B cell (primary cell): ENCODE results near the gene S1PR5. TPM values are rescaled to one million over a fixed set of nuclear protein-coding genes. Genes with fewer than 3 reads are reported as not detected.

Experiments used
- ATAC-seq: fragments of 200-7000 bp; cut with Tn5 transposase; one replicate; pipeline ENCODE4 v1.10.0; 2021; ENCODE audit warnings: low read depth, mild to moderate bottlenecking, moderate number of reproducible peaks, moderate library complexity
- CTCF ChIA-PET: fragments of 350-600 bp; sonication (Branson Sonifier 250); formaldehyde crosslinking; loops from one replicate; lab custom pipeline; 2021; ENCODE audit warnings: antibody characterized with exemption, inconsistent platforms; lab: Charles Lee
- POLR2A ChIA-PET: fragments of 350-600 bp; sonication (Branson Sonifier 250); formaldehyde crosslinking; loops from one replicate; lab custom pipeline; 2021; ENCODE audit warnings: antibody characterized with exemption; lab: Charles Lee
- DNase-seq: peaks from one replicate; pipeline ENCODE4 v3.0.0; 2013
- H2AFZ ChIP-seq: 2 replicates; pipeline ENCODE4 v1.6.1; 2012; ENCODE audit warnings: mild to moderate bottlenecking, low read depth, low read length; ENCODE audit not compliant: insufficient read depth, poor library complexity, severe bottlenecking
- H3K27ac ChIP-seq, 2 donors: 1 replicate in 1 of 2; 2 replicates in 1 of 2; pipeline ENCODE4 v1.5.1; 2012 to 2013; ENCODE audit warnings: low read length in 2 of 2, mild to moderate bottlenecking in 2 of 2, moderate library complexity in 1 of 2
- H3K27me3 ChIP-seq, 4 experiments: fragments of 200-600 bp in 1 of 4; sonication (generic) in 1 of 4; replicated peaks in 1 of 4; 1 replicate in 2 of 4; 2 replicates in 2 of 4; pipeline versions ENCODE4 v1.6.1 to v1.7.0; 2013 to 2016; ENCODE audit warnings: low read length in 3 of 4, mild to moderate bottlenecking in 2 of 4, mixed read lengths in 1 of 4, moderate library complexity in 1 of 4; ENCODE audit not compliant: insufficient read depth in 4 of 4, control insufficient read depth in 3 of 4; ENCODE audit errors: control extremely low read depth in 1 of 4
- H3K36me3 ChIP-seq, 2 experiments: replicated peaks in 1 of 2; 1 replicate in 1 of 2; 2 replicates in 1 of 2; pipeline versions ENCODE4 v1.6.1 to v1.7.1; 2013; ENCODE audit warnings: low read length in 1 of 2; ENCODE audit not compliant: insufficient read depth in 2 of 2, control insufficient read depth in 1 of 2; ENCODE audit errors: control extremely low read depth in 1 of 2, extremely low read depth in 1 of 2
- H3K4me1 ChIP-seq, 2 donors: fragments of 200-600 bp in 1 of 2; sonication (generic) in 1 of 2; 1 replicate in 1 of 2; 2 replicates in 1 of 2; pipeline versions ENCODE4 v1.5.1 to v1.6.1; 2013 to 2017; ENCODE audit warnings: low read length in 2 of 2; ENCODE audit not compliant: control insufficient read depth in 2 of 2, insufficient read depth in 2 of 2
- H3K4me2 ChIP-seq: replicated peaks from 2 replicates; pipeline ENCODE3; 2012; ENCODE audit warnings: mild to moderate bottlenecking, low read depth, low read length; ENCODE audit not compliant: poor library complexity, severe bottlenecking
- H3K4me3 ChIP-seq, 5 experiments: fragments of 200-600 bp in 1 of 5; sonication (generic) in 1 of 5; 1 replicate in 3 of 5; 2 replicates in 2 of 5; pipeline versions ENCODE4 v1.5.1 to v1.7.0; 2011 to 2016; ENCODE audit warnings: low read length in 4 of 5, mild to moderate bottlenecking in 4 of 5, low read depth in 2 of 5, control low read depth in 1 of 5, moderate library complexity in 1 of 5; ENCODE audit not compliant: insufficient read depth in 1 of 5; ENCODE audit errors: control extremely low read depth in 1 of 5, extremely low read depth in 1 of 5
- H3K79me2 ChIP-seq: fragments of 200-600 bp; sonication (generic); one replicate; pipeline ENCODE4 v1.6.0; 2016; ENCODE audit warnings: low read length; ENCODE audit not compliant: control insufficient read depth, insufficient read depth
- H3K9ac ChIP-seq: fragments of 200-600 bp; sonication (generic); 2 replicates; pipeline ENCODE4 v1.6.1; 2017; ENCODE audit warnings: mild to moderate bottlenecking, low read length, moderate library complexity
- H3K9me3 ChIP-seq, 3 donors: one replicate each; pipeline versions ENCODE4 v1.6.1 to v1.7.1; 2013; ENCODE audit warnings: low read length in 2 of 3; ENCODE audit not compliant: control insufficient read depth in 2 of 3, insufficient read depth in 1 of 3; ENCODE audit errors: control extremely low read depth in 1 of 3
- H4K20me1 ChIP-seq: 2 replicates; pipeline ENCODE4 v1.6.0; 2012; ENCODE audit warnings: mild to moderate bottlenecking, low read length; ENCODE audit not compliant: insufficient read depth, control insufficient read depth, poor library complexity, severe bottlenecking
- H3K27ac Mint-ChIP-seq: one replicate; pipeline ENCODE4 v1.8.0; 2021; ENCODE audit warnings: mixed read lengths
- H3K27me3 Mint-ChIP-seq: one replicate; pipeline ENCODE4 v1.8.0; 2021; ENCODE audit warnings: mixed read lengths
- H3K4me1 Mint-ChIP-seq: one replicate; pipeline ENCODE4 v1.8.0; 2021; ENCODE audit warnings: mixed read lengths
- H3K4me3 Mint-ChIP-seq: one replicate; pipeline ENCODE4 v1.8.0; 2021; ENCODE audit warnings: mixed read lengths
- H3K9me3 Mint-ChIP-seq: one replicate; pipeline ENCODE4 v1.8.0; 2022; ENCODE audit warnings: mixed read lengths; ENCODE audit not compliant: insufficient read depth
- CTCF ChIP-seq: fragments of 200-600 bp; IDR thresholded peaks from one replicate; pipeline ENCODE4 v1.8.0; 2022; ENCODE audit warnings: antibody characterized with exemption, mild to moderate bottlenecking
- EZH2 ChIP-seq: IDR thresholded peaks from 2 replicates; pipeline ENCODE4 v1.6.1; 2012; ENCODE audit warnings: borderline replicate concordance, low read depth, mild to moderate bottlenecking, moderate library complexity, low read length; ENCODE audit not compliant: insufficient read depth, poor library complexity, severe bottlenecking
- whole genome bisulfite sequencing: methylation state at CpG from one replicate; pipeline ENCODE4 v1.1.5; 2013; ENCODE audit warnings: missing lambda C conversion rate; ENCODE audit not compliant: insufficient coverage; 5-methylcytosine and 5-hydroxymethylcytosine counted together
- intact Hi-C: fragments of 100-400 bp; cut with micrococcal nuclease; formaldehyde crosslinking; loops from one replicate; pipeline ENCODE4 v1.10.0; 2022
- polyA plus RNA-seq: library from polyadenylated mRNA; depleted of rRNA; stranded (reverse); fragments of >200 nt; gene quantifications from 2 replicates; pipeline ENCODE4 v1.2.3, GENCODE V29; 2012
- total RNA-seq, 2 donors: library from RNA; stranded (reverse); fragments of 120-200 nt in 1 of 2; gene quantifications; 1 replicate in 1 of 2; 2 replicates in 1 of 2; pipeline versions ENCODE4 v1.2.3 to v1.2.4, GENCODE V29; 2013 to 2022

S1PR5 gene
- total and polyA plus RNA-seq, 2 donors (not counting 1 experiment from before 2014, with no cell fraction given): 0.27 to 0.67 TPM

GRCh38 chr19:10560154-10560553, 42.9 kb upstream of the S1PR5 start:
- Mint-ChIP-seq H3K9me3 (no peaks in the 10 kb centered on the region), H3K4me3 (no peak overlapping the region), H3K27me3 (no peaks in the 10 kb centered on the region), H3K27ac (no peak overlapping the region), H3K4me1 (peaks cover 15% of the 10 kb centered on the region)
- no peak for ATAC-seq
- ChIA-PET POLR2A (no interaction called here), CTCF (no interaction called here)
- no peak overlapping the region for H3K4me3 ChIP-seq
- H2AFZ ChIP-seq: no peak overlapping the region
- H4K20me1 ChIP-seq: peaks cover 58% of the 10 kb centered on the region
- peaks cover 42% of the 10 kb centered on the region for H3K79me2 ChIP-seq
- no peaks in the 10 kb centered on the region for H3K9me3 ChIP-seq
- no peaks in the 10 kb centered on the region for H3K27me3 ChIP-seq
- H3K4me1 ChIP-seq: peaks cover 16 to 22% of the 10 kb centered on the region in 2 donors
- H3K27ac ChIP-seq: no peak overlapping the region
- intact Hi-C loops: no loop called here
- TF ChIP-seq CTCF (no peak), EZH2 (no peak)
- WGBS: 100% methylated on average over 4 of the region's 7 CpGs
- no peak overlapping the region for H3K4me2 ChIP-seq
- no peak for DNase-seq
- H3K36me3 ChIP-seq: peaks cover 4 to 62% of the 10 kb centered on the region in 2 experiments
- no peak overlapping the region for H3K9ac ChIP-seq

GRCh38 chr19:10557603-10558197, 40.5 kb upstream of the S1PR5 start:
- intact Hi-C loops: no loop called here
- no peak for TF ChIP-seq CTCF
- TF ChIP-seq EZH2: no peak
- Histone ChIP-seq H3K27me3 (no peaks in the 10 kb centered on the region), H3K36me3 (peaks cover 4 to 82% of the 10 kb centered on the region in 2 experiments), H3K9ac (no peak overlapping the region), H3K4me1 (peaks cover 32 to 36% of the 10 kb centered on the region in 2 donors), H3K79me2 (peaks cover 27% of the 10 kb centered on the region), H2AFZ (no peak overlapping the region), H3K4me3 (no peak overlapping the region), H3K27ac (no peak overlapping the region), H3K4me2 (no peak overlapping the region), H3K9me3 (no peaks in the 10 kb centered on the region), H4K20me1 (peaks cover 56% of the 10 kb centered on the region)
- DNase-seq: no peak
- no peak overlapping the region for H3K4me3 Mint-ChIP-seq
- no peak overlapping the region for H3K27ac Mint-ChIP-seq
- no peak for ATAC-seq
- ChIA-PET CTCF (interaction anchor here (0.5 kb wide), 1 partner anchor 301 kb away, joined by 3 read pairs; no protein-coding TSS in a partner anchor), POLR2A (no interaction called here)
- peaks cover 30% of the 10 kb centered on the region for H3K4me1 Mint-ChIP-seq
- WGBS: 98% methylated on average over 33 of the region's 33 CpGs
- no peaks in the 10 kb centered on the region for H3K9me3 Mint-ChIP-seq
- H3K27me3 Mint-ChIP-seq: no peaks in the 10 kb centered on the region
